Neural crest cell (in vitro differentiated cells): ENCODE measurements around the gene TBATA. TPM values are rescaled to one million over a fixed set of nuclear protein-coding genes. Genes with fewer than 3 reads are reported as not detected.

Source experiments
- DNase-seq: peaks from one replicate; pipeline ENCODE4 v3.0.0; 2021; ENCODE audit warnings: low read depth, mixed read lengths, low spot score
- H3K27ac Mint-ChIP-seq: one replicate; pipeline ENCODE4 v1.8.0; 2021; ENCODE audit warnings: mild to moderate bottlenecking, mixed read lengths; ENCODE audit not compliant: unreplicated experiment
- H3K27me3 Mint-ChIP-seq: 2 replicates; pipeline ENCODE4 v1.8.0; 2021; ENCODE audit warnings: low read depth, mild to moderate bottlenecking, mixed read lengths
- H3K36me3 Mint-ChIP-seq: 2 replicates; pipeline ENCODE4 v1.8.0; 2021; ENCODE audit warnings: low read depth, mild to moderate bottlenecking, mixed read lengths
- H3K4me1 Mint-ChIP-seq: 2 replicates; pipeline ENCODE4 v1.8.0; 2021; ENCODE audit warnings: mixed read lengths
- H3K4me3 Mint-ChIP-seq: one replicate; pipeline ENCODE4 v1.8.0; 2021; ENCODE audit warnings: mild to moderate bottlenecking, mixed read lengths
- H3K9me3 Mint-ChIP-seq: 2 replicates; pipeline ENCODE4 v1.8.0; 2021; ENCODE audit warnings: mixed read lengths
- long read RNA-seq: library from polyadenylated mRNA; unstranded; transcript quantifications from one replicate; pipeline ENCODE4 v2.0.0, GENCODE V29; 2020
- total RNA-seq: library from RNA; stranded (reverse); gene quantifications from 2 replicates; pipeline ENCODE4 v1.2.1, GENCODE V29; 2021
- TF ChIP-seq, protein P1 (sequence below): fragments of 200-600 bp; sonication (generic); conservative IDR thresholded peaks from 2 replicates; pipeline ENCODE4 v1.5.0; 2021; ENCODE audit warnings: antibody characterized with exemption, mild to moderate bottlenecking

TBATA gene, protein sequence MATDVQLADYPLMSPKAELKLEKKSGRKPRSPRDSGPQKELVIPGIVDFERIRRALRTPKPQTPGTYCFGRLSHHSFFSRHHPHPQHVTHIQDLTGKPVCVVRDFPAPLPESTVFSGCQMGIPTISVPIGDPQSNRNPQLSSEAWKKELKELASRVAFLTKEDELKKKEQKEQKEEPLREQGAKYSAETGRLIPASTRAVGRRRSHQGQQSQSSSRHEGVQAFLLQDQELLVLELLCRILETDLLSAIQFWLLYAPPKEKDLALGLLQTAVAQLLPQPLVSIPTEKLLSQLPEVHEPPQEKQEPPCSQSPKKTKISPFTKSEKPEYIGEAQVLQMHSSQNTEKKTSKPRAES
- total RNA-seq: not detected in 2 replicates
- long read RNA-seq: 0 reads

- Mint-ChIP-seq H3K4me3 (no peak within 1 kb of the TSS), H3K36me3 (no peaks in the 10 kb centered on the region), H3K4me1 (no peaks in the 10 kb centered on the region), H3K27me3 (no peaks in the 10 kb centered on the region), H3K9me3 (no peaks in the 10 kb centered on the region), H3K27ac (no peak within 1 kb of the TSS)
- no peak for DNase-seq
- TF ChIP-seq, protein P1, sequence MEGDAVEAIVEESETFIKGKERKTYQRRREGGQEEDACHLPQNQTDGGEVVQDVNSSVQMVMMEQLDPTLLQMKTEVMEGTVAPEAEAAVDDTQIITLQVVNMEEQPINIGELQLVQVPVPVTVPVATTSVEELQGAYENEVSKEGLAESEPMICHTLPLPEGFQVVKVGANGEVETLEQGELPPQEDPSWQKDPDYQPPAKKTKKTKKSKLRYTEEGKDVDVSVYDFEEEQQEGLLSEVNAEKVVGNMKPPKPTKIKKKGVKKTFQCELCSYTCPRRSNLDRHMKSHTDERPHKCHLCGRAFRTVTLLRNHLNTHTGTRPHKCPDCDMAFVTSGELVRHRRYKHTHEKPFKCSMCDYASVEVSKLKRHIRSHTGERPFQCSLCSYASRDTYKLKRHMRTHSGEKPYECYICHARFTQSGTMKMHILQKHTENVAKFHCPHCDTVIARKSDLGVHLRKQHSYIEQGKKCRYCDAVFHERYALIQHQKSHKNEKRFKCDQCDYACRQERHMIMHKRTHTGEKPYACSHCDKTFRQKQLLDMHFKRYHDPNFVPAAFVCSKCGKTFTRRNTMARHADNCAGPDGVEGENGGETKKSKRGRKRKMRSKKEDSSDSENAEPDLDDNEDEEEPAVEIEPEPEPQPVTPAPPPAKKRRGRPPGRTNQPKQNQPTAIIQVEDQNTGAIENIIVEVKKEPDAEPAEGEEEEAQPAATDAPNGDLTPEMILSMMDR: no peak
Measured at GRCh38 chr10:70785190-70785589, at the start of gene TBATA. TSS of gene TBATA (minus strand) at chr10:70785377. CDS start at chr10:70783379, 1,998 bp downstream.

- DNase-seq: no peak
- Mint-ChIP-seq H3K27me3 (no peaks in the 10 kb centered on the region), H3K36me3 (peaks cover 15% of the 10 kb centered on the region), H3K27ac (no peak overlapping the region), H3K9me3 (peaks cover 3% of the 10 kb centered on the region), H3K4me3 (no peak overlapping the region), H3K4me1 (no peaks in the 10 kb centered on the region)
- TF ChIP-seq, protein P1: no peak
Measured at GRCh38 chr10:70834441-70835151, 49.4 kb upstream of the TBATA start.

DNA sequence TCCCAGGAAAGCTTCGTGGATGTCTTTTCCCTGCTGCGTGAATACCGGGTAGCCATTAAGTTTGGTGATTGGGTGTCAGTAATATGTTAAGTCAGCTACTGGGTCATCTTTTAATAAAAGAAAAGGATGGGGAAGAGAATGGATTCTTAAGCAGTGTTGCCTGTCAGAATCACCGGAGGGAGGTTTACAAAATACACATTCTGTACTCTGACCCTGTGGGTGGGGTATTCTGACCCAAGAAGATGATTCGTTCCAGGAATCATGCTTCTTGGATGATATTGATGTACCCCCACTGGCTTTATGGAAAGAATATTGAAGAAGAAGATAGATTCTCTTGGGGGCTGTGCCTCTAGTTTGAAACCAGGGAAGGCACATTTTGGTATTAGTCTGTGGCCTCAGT lies 48.8 kb upstream of the TBATA start:
- Mint-ChIP-seq H3K9me3 (peaks cover 3% of the 10 kb centered on the region), H3K27me3 (no peaks in the 10 kb centered on the region), H3K4me1 (no peaks in the 10 kb centered on the region), H3K4me3 (no peak overlapping the region), H3K27ac (no peak overlapping the region), H3K36me3 (peaks cover 15% of the 10 kb centered on the region)
- TF ChIP-seq, protein P1: no peak
- no peak for DNase-seq

- Mint-ChIP-seq H3K9me3 (peaks cover 3% of the 10 kb centered on the region), H3K27me3 (no peaks in the 10 kb centered on the region), H3K4me1 (peaks cover 2% of the 10 kb centered on the region), H3K36me3 (peaks cover 15% of the 10 kb centered on the region), H3K27ac (no peak overlapping the region), H3K4me3 (no peak overlapping the region)
- no peak for DNase-seq
- TF ChIP-seq, protein P1: no peak
Measured at GRCh38 chr10:70833601-70834000, 48.4 kb upstream of the TBATA start.

- H3K27ac Mint-ChIP-seq: no peak overlapping the region
- DNase-seq: no peak
- H3K27me3 Mint-ChIP-seq: no peaks in the 10 kb centered on the region
- peaks cover 6% of the 10 kb centered on the region for H3K4me1 Mint-ChIP-seq
- H3K36me3 Mint-ChIP-seq: peaks cover 10% of the 10 kb centered on the region
- H3K9me3 Mint-ChIP-seq: peaks cover 3% of the 10 kb centered on the region
- TF ChIP-seq, protein P1: no peak
- H3K4me3 Mint-ChIP-seq: no peak overlapping the region
Measured at GRCh38 chr10:70832852-70833528, 47.8 kb upstream of the TBATA start.
